Posterior cingulate gyrus (tissue), 11 donors: Measurements from ENCODE around the gene ZNF236.
A peak's percentile ranks its signal among the peaks of the same experiment; 100 is the strongest.
"Not testable (repeated sequence)": the region's sequence is repeated elsewhere in the genome, so short reads cannot be mapped to it uniquely, and the experiment has no call there.

Source experiments
- DNase-seq, 10 donors: peaks; one replicate each; pipeline versions ENCODE4 v3.0.0 to v3.0.0-alpha.2; 2020 to 2021; ENCODE audit warnings: mixed read lengths in 3 of 10
- intact Hi-C: fragments of 100-400 bp; cut with DNase I; formaldehyde crosslinking; loops from one replicate; pipeline ENCODE4 v1.15.1; 2023

Gene ZNF236

DNA sequence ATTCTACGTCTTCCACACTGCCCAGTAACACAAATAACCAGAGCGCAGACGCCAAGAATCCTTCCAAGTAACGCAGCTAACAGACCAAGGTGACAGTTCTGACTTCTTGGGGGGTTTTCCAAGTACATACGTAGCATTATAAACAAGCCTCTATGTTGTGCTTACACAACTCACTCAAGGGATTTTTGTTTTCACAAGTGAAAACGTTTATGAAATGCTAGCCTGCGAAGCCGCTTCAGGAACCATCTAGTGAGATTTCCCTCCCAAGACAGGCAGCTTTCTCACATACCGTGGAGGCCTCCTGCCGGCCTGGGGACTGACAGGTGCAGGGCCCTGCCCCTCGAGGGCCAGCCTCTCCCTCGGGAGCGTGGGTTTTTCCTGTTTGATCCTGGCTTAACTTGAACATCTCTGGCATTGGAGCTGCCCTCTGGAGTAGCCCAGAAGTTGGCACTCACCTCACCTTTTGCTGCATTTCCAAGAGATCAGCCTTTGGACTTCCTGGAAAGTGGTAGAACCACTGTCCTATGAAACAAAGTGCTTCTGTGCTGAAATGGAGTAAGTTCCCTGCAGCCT is 159.1 kb downstream of the ZNF236 start:
- intact Hi-C loops, result no loop called here
- peak in 1 of 10 donors; percentile 57 for DNase-seq

DNA sequence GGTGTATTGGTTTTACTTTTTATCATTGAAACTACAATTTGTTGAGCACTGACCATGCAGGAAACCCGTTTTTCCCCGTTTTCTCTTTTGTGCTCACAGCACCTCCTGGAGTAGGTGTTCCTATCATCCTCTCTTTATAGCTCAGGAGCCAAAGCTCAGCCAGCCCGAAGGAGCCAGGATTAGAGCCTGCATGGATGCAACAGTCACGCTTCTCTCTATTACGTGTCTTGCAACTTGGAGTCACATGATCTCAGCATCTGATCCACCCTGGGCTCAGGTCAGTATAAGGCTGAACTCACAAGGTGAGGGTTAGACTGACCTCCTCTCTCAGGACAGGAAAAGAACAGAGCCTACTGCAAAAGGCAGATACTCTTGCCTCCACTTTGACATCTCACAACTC is 159.7 kb downstream of the ZNF236 start:
- intact Hi-C loops, result no loop called here

DNA sequence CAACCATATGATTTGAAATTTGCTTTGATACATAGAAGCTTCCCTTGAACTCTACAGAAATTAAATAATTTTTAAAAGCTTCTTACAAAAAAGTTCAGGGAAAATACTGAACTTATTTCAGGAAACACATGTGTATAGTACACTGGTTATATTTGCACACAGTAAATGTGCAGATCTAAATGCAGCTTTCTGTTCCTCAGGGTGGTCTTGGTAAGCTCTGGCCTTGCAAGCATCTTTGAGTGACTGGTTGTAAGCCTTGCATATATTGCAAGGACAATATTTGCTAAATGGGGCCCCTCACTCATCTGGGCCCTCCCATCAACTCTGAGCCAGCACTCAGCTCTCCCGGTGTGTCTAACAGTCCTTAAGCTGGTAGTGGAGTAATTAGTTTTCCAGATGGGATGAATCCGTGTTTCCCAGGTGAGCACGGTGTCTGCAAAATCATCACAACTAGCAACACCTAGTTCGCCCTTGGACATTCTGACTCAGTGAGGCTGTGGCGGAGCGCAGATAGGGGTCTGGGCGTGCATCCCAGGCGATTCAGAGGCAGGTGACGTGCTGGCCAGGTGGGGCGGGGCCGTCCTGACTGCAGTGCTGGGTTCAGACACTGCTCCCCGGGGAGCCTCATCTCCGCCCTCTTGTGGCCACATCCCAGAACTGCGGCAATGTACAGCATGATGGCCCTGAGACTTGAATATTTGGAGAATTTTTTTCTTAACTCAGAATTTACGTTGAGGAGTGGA is 160.7 kb downstream of the ZNF236 start:
- intact Hi-C loops, result no loop called here

More for the DNA sequence above, 159.7 kb downstream of the ZNF236 start:
- DNase-seq, result no peak

DNA sequence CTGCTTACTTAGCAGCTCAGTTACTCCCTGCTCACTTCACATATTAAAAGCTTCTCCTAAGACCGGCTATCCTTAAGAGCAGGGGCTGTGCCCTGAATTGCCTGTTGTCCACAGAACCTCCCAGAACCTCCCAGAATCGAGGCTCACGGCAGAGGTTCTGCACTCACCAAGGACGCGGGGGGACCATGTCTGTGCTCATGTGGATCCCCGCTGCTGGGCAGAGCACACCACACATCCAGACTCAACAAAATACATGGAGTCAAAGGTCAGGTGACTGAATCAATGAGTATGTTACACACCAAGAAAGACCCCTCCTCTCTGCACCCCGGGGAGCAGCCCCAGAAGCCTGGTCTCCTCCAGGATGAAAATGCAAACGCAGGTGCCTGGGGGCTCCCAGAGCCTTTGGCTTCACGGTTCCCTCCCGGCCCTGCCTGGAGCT is 161.3 kb downstream of the ZNF236 start:
- DNase-seq, result peak in 3 of 10 donors; percentile 10 to 81 (median 79)
- intact Hi-C loops, result no loop called here

More for the DNA sequence above, 160.7 kb downstream of the ZNF236 start:
- DNase-seq, result peak; percentile 69 to 97 (median 86)

DNA sequence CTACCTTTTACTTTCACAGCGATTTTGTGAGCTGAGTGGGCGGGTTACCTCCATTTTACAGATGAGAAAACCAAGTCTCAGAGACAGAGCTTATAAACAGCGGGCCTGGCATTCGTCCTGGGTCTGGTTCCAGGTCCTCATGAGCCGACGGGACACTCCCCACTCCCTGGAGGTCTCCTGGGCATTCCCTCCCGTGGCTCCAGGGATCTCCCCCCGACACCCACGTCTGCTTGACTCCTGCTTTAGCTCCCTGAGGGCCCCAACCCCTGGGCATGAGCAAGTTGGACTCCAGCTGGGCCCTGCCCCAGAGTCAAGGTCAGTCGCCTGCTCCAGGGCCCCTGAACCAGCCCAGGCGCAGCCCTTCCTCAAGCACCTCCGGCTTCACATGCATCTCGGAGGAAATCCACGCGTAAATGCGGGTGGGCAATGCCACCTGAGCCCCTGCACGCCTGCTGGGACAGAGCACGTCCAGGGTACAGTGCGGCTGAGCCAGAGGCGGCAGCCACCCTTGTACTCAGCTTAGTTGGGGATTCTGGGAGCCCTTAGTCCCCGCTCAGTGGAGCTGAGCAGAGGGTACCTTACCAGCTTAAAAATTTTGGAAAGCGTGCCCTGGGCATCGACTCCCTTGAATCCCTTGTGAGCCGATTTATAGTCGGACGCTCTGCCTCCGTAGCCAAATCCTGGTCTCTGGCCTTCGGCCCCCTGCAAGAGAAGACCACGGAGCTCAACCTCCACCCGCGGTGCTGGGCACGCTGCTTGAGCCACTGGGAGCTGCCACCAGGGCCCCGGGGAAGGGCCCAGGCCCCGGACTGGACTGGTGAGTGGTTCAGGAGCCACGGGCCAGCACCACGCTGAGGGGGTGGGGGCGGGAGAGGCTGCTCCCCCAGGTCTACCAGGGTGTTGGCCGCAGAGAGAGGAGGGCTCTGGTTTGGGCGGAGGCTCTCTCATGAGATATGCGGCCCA is 162.1 kb downstream of the ZNF236 start:
- intact Hi-C loops, result no loop called here
- DNase-seq, result peak in 4 of 10 donors; percentile 28 to 80 (median 73)

DNA sequence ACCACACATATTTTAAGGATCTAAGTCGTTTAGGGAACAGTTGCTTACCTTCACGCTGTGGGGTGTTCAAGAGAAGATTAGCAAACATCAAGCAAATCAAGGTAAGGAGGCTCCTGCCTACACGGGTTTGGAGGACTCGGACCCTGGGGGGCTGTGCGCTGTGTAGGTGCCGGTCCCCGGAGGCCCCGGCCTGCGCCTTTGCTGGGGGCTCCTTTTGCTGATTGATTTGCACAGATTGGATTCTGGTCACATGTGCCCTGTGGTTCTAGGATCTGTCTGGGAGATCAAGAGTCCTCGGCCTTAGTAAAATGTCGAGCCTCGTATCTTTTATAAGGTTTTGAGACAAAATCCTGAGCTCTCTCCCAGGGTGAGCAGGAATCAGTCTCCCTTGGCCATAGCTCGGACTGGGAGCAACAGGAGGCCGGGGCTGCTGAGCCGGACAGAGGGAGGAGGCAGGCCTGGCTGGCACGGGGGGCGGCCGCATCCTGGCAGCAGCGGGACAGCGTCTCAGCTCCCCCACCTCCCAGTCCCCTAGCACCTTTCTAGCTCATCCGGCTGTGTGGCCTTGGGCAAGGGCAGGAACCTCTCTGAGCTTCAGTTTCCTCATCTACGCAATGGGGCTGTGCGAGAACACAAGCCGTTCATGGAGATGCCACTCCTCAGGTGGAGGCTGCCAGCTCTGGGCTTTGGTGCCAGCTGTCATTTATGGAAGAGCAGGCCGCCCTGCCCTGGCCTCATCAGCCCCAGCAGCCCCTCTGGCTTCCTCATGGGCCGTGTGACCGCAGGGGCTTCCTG is 163.0 kb downstream of the ZNF236 start:
- intact Hi-C loops, result no loop called here
- peak in 3 of 10 donors; percentile 25 to 82 (median 55) for DNase-seq

DNA sequence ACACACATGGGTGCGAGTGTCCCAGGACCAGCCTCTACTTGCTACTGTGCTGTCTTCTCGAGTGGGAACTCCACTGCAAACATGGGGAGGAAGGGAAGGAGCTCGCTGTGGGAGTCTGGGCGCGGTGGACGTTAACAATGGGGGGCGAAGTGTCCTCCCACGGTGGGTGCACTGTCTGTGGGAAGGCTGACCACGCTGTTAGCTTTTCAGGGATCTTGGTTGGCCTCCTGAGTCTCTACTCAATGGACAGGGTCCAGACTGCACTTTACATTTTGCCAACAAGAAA is 163.5 kb downstream of the ZNF236 start:
- intact Hi-C loops, result no loop called here
- DNase-seq, result peak in 1 of 10 donors; percentile 22

DNA sequence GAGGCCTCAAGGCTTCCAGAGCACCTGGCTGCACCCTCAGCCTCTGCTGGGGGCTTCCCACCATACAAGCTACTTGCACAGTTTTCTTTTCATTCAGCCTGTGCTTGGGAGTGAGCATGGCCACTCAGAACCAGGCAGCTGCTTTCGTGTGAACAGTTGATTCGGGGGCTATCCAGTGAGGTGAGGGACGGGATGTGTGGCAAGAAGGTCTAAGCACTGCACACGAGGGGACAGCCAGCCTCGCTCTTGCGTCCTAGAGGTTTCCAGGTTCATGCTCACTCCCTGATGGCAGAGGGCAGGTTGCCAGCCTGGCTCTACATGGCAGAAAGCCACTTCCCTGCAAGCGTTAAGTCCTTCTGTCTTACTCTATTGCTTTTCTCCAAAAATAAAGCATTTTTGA is 164.0 kb downstream of the ZNF236 start:
- intact Hi-C loops, result no loop called here

DNA sequence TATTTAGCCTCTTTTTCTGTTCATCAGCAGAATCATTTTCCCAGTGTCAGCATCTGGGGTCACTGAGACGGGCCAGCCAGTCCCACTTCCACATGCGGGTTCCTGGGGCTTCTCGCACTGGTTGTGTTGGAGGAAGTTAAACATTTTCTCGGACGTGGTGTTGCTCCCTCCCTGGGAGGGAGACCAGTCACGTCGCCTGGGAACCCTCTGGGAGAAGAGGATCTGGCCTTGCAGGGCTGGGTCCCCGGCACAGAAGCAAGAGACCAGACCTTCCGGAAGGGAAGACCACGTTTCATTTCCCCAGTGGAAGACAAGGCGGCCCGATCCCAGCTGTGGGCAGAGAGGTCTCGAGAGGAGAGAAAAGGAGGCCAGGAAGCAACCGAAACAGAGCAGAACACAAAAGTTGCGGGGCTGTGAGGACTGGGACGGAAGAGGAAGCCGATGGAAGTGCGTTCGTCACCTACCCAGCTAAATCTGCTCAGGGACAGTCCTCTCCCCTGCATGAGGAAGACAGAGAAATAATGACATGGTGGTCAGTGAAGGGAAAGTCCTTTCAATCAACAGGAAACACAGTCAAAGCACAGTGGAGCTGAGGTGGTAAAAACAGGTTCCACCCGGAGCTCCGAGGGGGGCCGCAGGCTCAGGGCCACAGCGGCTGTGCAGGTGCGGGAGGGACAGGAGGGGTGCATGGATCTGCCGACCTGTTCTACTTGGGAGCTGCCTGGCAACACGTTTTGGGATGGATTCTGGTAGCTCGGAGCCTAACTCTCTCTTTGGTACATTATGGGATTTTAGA is 165.9 kb downstream of the ZNF236 start:
- peak in 3 of 10 donors; percentile 30 to 84 (median 68) for DNase-seq

More for the DNA sequence above, 164.0 kb downstream of the ZNF236 start:
- DNase-seq, result peak in 2 of 10 donors; percentile 15 to 57

DNA sequence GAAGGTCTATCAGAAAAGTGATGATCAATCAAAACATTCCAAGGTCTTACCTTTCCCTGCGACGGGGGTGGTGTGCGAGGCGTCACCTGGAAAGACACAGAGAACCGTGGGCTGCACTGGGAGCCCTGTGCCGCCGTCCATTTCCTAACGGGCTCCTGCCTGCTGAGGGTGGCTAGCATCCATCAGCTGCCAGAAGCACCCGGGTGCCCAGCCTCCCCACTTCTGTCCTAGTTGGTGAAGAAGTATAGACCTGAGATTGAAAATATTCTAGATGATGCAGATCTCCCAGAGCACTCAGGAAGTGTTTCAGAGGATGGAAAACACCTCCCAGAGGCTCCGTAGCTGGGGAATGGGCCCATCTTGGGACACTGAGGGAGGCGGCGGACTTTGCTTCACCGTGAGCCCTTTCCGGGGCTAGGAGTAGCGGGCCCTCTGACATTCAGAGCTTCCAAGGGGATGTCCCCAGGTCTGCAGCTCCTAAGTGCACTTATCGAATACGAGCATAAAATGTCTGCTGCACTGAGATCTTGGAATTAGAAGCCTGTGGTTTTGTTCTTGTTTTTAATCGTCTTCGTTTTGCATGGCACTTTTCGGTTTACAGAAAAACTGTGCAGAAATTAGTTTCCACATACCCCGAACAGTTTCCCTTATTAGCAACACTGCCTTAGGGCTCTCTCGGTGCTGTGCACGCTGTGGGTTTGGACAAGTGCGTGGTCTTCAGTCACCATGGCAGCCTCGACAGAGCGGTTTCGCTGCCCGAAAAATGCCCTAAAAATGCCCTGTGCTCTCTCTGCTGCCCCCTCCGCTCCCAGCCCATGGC is 166.7 kb downstream of the ZNF236 start:
- intact Hi-C loops, result no loop called here
- peak in 2 of 10 donors; percentile 17 to 62 for DNase-seq

More for the DNA sequence above, 165.9 kb downstream of the ZNF236 start:
- intact Hi-C loops, result no loop called here

DNA sequence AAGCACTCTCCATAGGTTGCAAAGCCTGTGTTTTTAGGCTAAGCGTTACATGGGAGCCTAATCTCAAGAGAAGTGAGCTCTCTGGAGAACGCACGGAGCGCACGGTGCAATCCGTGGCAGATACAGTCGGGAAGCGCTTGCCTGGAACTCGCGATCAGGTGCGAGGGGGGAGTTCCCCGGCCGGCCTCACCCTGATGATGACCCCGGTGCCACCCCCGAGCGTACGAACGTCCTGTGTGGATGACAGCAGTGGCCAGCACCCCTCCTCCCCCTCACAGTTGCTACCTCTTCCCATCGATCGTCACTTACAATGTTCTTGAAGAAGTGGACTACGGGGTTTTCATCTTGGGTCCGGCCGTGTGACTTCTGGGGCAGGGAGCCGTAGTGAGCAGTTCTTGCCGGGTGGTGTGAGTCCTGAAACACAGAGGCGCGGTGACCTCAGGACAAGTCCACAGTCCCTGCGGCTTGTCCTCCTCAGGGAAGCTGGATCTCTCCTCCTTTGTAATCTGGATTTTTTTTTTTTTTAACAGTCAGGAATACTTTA is 167.4 kb downstream of the ZNF236 start:
- intact Hi-C loops, result no loop called here
- peak in 3 of 10 donors; percentile 16 to 77 (median 61) for DNase-seq

DNA sequence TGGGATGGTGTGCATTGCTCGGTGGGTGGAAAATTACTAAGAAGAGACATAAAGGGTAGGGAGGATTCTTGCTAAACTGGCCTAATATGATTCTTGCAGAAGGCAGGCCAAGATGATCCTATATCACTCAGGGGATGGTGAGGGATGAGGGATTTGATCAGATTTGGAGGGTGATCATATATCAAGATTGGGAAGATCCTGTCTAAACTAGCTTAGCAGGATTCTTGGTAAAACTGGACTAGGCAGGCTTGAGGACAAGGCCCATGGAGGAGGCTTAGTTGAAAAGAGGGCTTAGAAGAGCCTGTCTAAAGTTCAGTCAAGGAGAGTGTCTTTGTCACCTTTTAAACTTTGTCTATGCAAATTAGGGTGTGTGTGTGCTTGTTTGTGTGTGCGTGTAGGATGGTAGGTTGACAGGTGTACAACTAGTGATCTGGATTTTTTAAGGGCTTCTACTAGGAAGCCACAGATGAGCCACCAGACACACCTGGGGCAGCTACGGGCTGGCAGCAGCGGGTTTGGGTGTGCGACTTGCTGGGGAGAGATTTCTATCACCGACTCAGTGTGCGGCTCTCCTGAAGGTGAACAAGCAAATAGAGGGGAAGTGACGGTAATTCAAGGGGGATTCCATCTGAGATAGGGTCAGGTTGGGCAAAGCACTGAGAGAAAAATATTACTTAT is 168.1 kb downstream of the ZNF236 start:
- intact Hi-C loops, DNase-seq: not testable (repeated sequence)

DNA sequence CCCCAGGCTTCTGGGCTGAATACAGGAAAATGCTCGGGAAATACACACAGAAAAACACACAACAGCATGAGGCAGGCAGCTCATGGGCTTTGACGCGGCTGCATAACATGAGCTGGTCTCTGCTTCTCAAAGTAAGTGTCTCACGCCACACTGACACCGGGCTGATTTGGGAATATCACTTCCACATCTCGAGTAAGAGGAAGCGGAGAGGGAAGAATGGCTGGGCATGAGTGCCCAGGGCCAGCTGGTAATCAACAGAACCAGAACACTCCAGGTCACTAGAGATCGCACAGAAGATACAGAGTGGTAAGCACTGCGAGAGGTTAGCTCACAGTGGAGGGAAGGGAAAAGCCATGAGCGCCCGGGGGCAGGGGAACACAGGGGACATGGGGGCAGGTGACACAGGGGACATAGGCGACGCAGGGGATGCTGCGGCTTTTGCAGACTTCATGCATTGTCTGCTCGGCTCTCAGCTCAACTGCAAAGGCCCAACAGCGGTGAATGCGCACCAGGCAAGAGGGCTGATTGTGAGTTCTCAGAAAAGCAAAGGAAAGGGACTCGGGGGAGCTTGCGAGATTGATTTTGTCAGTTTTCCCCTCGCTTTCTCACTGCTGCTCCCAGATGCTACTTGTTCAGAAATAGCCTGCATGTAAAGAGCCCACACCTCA is 168.8 kb downstream of the ZNF236 start:
- DNase-seq, result peak in 2 of 10 donors; percentile 17
- intact Hi-C loops, result no loop called here

DNA sequence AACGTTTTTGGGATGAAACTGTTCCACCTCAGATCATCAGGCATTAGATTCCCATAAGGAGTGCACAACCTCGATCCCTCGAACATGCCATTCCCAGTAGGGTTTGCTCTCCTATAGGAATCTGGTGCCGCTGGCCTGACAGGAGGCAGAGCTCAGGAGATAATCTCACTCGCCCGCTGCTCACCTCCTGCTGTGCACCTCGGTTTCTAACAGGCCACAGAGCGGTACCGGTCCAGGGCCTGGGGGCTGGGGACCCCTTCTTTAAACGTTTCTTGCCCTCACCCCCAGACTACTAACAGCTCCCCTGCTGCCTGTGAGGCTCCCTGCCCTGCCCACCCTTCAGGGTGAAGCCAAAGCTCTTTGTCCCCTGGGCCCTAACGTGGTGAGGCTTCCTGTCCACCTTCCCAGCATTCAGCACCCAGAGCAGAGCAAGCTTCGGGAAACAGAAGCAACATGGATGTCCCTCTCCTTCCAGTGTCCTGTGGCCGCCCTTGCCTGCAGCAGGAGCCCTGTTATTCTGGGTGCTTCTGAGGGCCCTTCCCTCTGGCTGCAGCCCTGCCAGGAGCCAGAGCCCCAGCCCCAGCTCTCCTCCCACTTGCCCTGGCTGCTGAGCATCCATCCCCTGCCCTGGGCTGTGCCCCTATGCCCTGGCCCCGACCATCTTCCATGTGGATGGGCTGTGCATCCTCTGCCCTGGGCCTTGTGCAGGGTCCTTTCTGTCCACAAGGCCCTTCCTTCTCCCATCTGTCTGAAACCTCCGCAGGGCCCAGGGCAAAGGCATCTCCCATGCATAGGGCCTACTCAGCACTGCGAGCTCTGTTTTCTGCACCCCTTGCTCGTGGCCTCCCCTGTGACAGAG is 170.1 kb downstream of the ZNF236 start:
- intact Hi-C loops, result no loop called here
- DNase-seq, result peak in 2 of 10 donors; percentile 10 to 81

DNA sequence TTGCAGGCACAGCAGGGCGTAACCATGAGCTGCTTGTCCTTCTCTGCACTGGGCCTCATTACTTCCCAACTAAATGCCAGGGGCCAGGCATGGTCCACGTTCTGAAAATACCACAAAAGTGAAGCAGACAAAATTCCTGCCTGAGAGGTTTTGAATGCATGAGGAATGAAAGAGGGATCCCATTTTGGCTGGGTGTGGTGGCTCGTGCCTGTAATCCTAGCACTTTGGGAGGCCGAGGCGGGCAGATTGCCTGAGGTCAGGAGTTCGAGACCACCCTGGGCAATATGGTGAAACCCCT is 170.7 kb downstream of the ZNF236 start:
- intact Hi-C loops, result no loop called here
- no peak for DNase-seq

DNA sequence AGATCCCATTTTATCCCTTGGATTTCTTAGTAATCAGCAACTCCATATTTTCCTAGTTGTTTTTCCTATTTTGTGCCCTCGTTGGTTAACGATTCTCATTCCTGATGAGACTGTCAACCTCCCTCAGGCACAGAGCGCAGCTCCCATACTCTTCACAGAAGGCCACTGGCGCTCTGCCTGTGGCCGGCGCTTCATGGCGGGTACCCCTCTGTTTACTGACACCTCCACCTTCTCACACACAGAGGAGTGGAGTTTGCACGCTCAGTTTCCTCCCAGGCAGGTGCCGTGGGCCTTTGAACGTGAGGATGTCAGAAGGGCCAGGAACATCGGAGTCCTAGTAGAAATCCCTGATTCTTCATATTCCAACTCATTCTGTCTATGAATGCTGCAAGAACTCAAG is 171.2 kb downstream of the ZNF236 start:
- intact Hi-C loops, result no loop called here

More for the DNA sequence above, 171.2 kb downstream of the ZNF236 start:
- no peak for DNase-seq
